Keratinocyte (primary cell): ENCODE results near the gene TTC28. TPM values are rescaled to one million over a fixed set of nuclear protein-coding genes. Genes with fewer than 3 reads are reported as not detected.

Source experiments
- DNase-seq: peaks from one replicate; pipeline ENCODE4 v3.0.0-alpha.2; 2011; ENCODE audit warnings: low read depth, missing footprints, low spot score
- FAIRE-seq: peaks from 2 replicates; lab custom pipeline; 2011; peaks lifted over from hg19 to GRCh38; lab: Jason Lieb, UNC
- H2AFZ ChIP-seq: 2 replicates; pipeline ENCODE4 v1.6.0; 2012; ENCODE audit warnings: low read length, control low read depth, inconsistent platforms; ENCODE audit not compliant: control insufficient read depth
- H3K27ac ChIP-seq: 2 replicates; pipeline ENCODE4 v1.5.1; 2011; ENCODE audit warnings: low read length; ENCODE audit not compliant: control insufficient read depth, insufficient read depth
- H3K27me3 ChIP-seq: 3 replicates; pipeline ENCODE4 v1.6.0; 2011; ENCODE audit warnings: low read length; ENCODE audit not compliant: control insufficient read depth, insufficient read depth; ENCODE audit errors: extremely low read depth
- H3K36me3 ChIP-seq, 2 experiments: 2 replicates in 1 of 2; 3 replicates in 1 of 2; pipeline ENCODE4 v1.5.1; 2011; ENCODE audit warnings: low read length in 2 of 2, mild to moderate bottlenecking in 1 of 2; ENCODE audit not compliant: control insufficient read depth in 2 of 2, insufficient read depth in 2 of 2; ENCODE audit errors: extremely low read depth in 1 of 2
- H3K4me1 ChIP-seq: 3 replicates; pipeline ENCODE4 v1.5.1; 2011; ENCODE audit warnings: low read length; ENCODE audit not compliant: control insufficient read depth, insufficient read depth; ENCODE audit errors: extremely low read depth
- H3K4me2 ChIP-seq: 3 replicates; pipeline ENCODE4 v1.6.0; 2011; ENCODE audit warnings: low read depth, low read length; ENCODE audit not compliant: control insufficient read depth, insufficient read depth; ENCODE audit errors: extremely low read depth
- H3K4me3 ChIP-seq, 3 experiments: fragments of 200-600 bp in 1 of 3; sonication (generic) in 1 of 3; 2 replicates in 2 of 3; 3 replicates in 1 of 3; pipeline ENCODE4 v1.5.1; 2011 to 2016; ENCODE audit warnings: low read length in 3 of 3, mild to moderate bottlenecking in 3 of 3, control low read depth in 2 of 3, inconsistent platforms in 1 of 3, low read depth in 1 of 3, mixed read lengths in 1 of 3, mixed run types in 1 of 3, moderate library complexity in 1 of 3; ENCODE audit not compliant: control insufficient read depth in 2 of 3, insufficient read depth in 2 of 3; ENCODE audit errors: extremely low read depth in 1 of 3
- H3K79me2 ChIP-seq: 2 replicates; pipeline ENCODE4 v1.6.0; 2012; ENCODE audit warnings: low read length; ENCODE audit not compliant: control insufficient read depth, insufficient read depth
- H3K9ac ChIP-seq: 3 replicates; pipeline ENCODE4 v1.6.0; 2011; ENCODE audit warnings: low read length; ENCODE audit not compliant: control insufficient read depth, insufficient read depth; ENCODE audit errors: extremely low read depth
- H3K9me1 ChIP-seq: 3 replicates; pipeline ENCODE4 v1.6.0; 2011; ENCODE audit warnings: low read length; ENCODE audit not compliant: control insufficient read depth, insufficient read depth; ENCODE audit errors: extremely low read depth
- H3K9me3 ChIP-seq: 2 replicates; pipeline ENCODE4 v1.5.1; 2012; ENCODE audit warnings: low read depth, low read length; ENCODE audit not compliant: control insufficient read depth
- H4K20me1 ChIP-seq: 3 replicates; pipeline ENCODE4 v1.6.0; 2011; ENCODE audit warnings: low read length; ENCODE audit not compliant: control insufficient read depth, insufficient read depth; ENCODE audit errors: extremely low read depth
- CTCF ChIP-seq, 3 experiments: IDR thresholded peaks in 1 of 3; conservative IDR thresholded peaks in 1 of 3; optimal IDR thresholded peaks in 1 of 3; 2 replicates in 2 of 3; 3 replicates in 1 of 3; pipeline versions ENCODE3 to v1.5.1; 2011; ENCODE audit warnings: low read length in 3 of 3, mild to moderate bottlenecking in 3 of 3, moderate library complexity in 2 of 3, control low read depth in 1 of 3, inconsistent platforms in 1 of 3; ENCODE audit not compliant: insufficient read depth in 2 of 3; ENCODE audit errors: extremely low read depth in 1 of 3
- EZH2 ChIP-seq: IDR thresholded peaks from one replicate; pipeline ENCODE4 v1.6.1; 2012; ENCODE audit warnings: inconsistent platforms, mild to moderate bottlenecking, low read length, moderate library complexity
- dilution Hi-C: fragments of 300-500 bp; cut with MboI; formaldehyde crosslinking; loops from one replicate; pipeline ENCODE4 v1.7.0; 2020; ENCODE audit warnings: low sequenced_read_pairs; ENCODE audit not compliant: extremely low pct_ligation_motif_present
- polyA plus RNA-seq, 5 experiments: library from polyadenylated mRNA; depleted of rRNA in 3 of 5; stranded (reverse) in 3 of 5; stranded (forward) in 1 of 5; unstranded in 1 of 5; fragments of >200 nt; gene quantifications; 1 replicate in 1 of 5; 2 replicates in 3 of 5; 3 replicates in 1 of 5; pipeline versions ENCODE4 v1.2.1 to v1.2.3, GENCODE V29; 2011 to 2012; ENCODE audit warnings: missing spikeins in 2 of 5, low read depth in 1 of 5, low replicate concordance in 1 of 5

The TTC28 gene
- polyA plus RNA-seq, 1 donor (not counting 4 experiments of a cell fraction or from before 2014, with no cell fraction given), result 0.66 TPM

GRCh38 chr22:28204382-28204781 is 475.3 kb downstream of the TTC28 start:
- H3K27ac ChIP-seq, result no peak overlapping the region
- no peaks in the 10 kb centered on the region for H3K9me1 ChIP-seq
- H3K4me2 ChIP-seq, result no peak overlapping the region
- H2AFZ ChIP-seq, result no peak overlapping the region
- dilution Hi-C loops, result no loop called here
- no peaks in the 10 kb centered on the region for H3K9me3 ChIP-seq
- H3K9ac ChIP-seq, result no peak overlapping the region
- H3K4me1 ChIP-seq, result no peaks in the 10 kb centered on the region
- H3K4me3 ChIP-seq, result no peak overlapping the region
- H4K20me1 ChIP-seq, result no peaks in the 10 kb centered on the region
- H3K79me2 ChIP-seq, result no peaks in the 10 kb centered on the region
- DNase-seq (no peak), FAIRE-seq (no peak)
- no peaks in the 10 kb centered on the region for H3K36me3 ChIP-seq
- H3K27me3 ChIP-seq, result no peaks in the 10 kb centered on the region
- no peak for TF ChIP-seq EZH2
- TF ChIP-seq CTCF (optimal IDR thresholded peaks at IDR 0.05 in 1 of 3, IDR thresholded peaks at IDR 0.05 in 1 of 3, conservative IDR thresholded peaks at IDR 0.05 in 1 of 3; ENCODE audit: extremely low read depth in 1 of 3, insufficient read depth in 2 of 3, low read length in 3 of 3), result no peak

- no peak overlapping the region for H3K4me2 ChIP-seq
- dilution Hi-C loops, result no loop called here
- no peak overlapping the region for H3K27ac ChIP-seq
- H3K4me3 ChIP-seq, result no peak overlapping the region
- no peaks in the 10 kb centered on the region for H3K27me3 ChIP-seq
- no peaks in the 10 kb centered on the region for H3K9me3 ChIP-seq
- H3K4me1 ChIP-seq, result peaks cover 4% of the 10 kb centered on the region
- H3K79me2 ChIP-seq, result no peaks in the 10 kb centered on the region
- H4K20me1 ChIP-seq, result no peaks in the 10 kb centered on the region
- no peak overlapping the region for H2AFZ ChIP-seq
- no peaks in the 10 kb centered on the region for H3K36me3 ChIP-seq
- H3K9ac ChIP-seq, result no peak overlapping the region
- FAIRE-seq, result no peak
- H3K9me1 ChIP-seq, result no peaks in the 10 kb centered on the region
- no peak for DNase-seq
- no peak for TF ChIP-seq CTCF (optimal IDR thresholded peaks at IDR 0.05 in 1 of 3, IDR thresholded peaks at IDR 0.05 in 1 of 3, conservative IDR thresholded peaks at IDR 0.05 in 1 of 3; ENCODE audit: extremely low read depth in 1 of 3, insufficient read depth in 2 of 3, low read length in 3 of 3)
- TF ChIP-seq EZH2, result no peak
These were observed 476.4 kb downstream of the TTC28 start for GRCh38 chr22:28203286-28203685.
